HS-27A (cell line): ENCODE data around the gene EIF3F.
"Not testable (repeated sequence)": the region's sequence is repeated elsewhere in the genome, so short reads cannot be mapped to it uniquely, and the experiment has no call there.

Experiments
- DNase-seq: peaks from one replicate; pipeline ENCODE4 v3.0.0-alpha.2; 2012; ENCODE audit warnings: low read depth, missing footprints

Gene EIF3F

GRCh38 chr11:7987560-7987883 lies 385 bp downstream of the EIF3F start:
- DNase-seq, result not testable (repeated sequence)

- DNase-seq, result no peak
Observed at GRCh38 chr11:7994581-7995278, 7.6 kb downstream of the EIF3F start.

GRCh38 chr11:7999795-8000194 lies 12.7 kb downstream of the EIF3F start:
- DNase-seq, result no peak

- no peak for DNase-seq
Observed at GRCh38 chr11:8000390-8000789, 13.3 kb downstream of the EIF3F start.

GRCh38 chr11:8002676-8003075 lies 15.5 kb downstream of the EIF3F start:
- no peak for DNase-seq

- DNase-seq, result no peak
Observed at GRCh38 chr11:8003187-8003586, 16.1 kb downstream of the EIF3F start.

GRCh38 chr11:8004008-8004407 lies 16.9 kb downstream of the EIF3F start:
- no peak for DNase-seq

GRCh38 chr11:8005556-8005955 lies 18.4 kb downstream of the EIF3F start:
- DNase-seq, result no peak

- DNase-seq, result peak; percentile 59
Observed at GRCh38 chr11:8006349-8006977, 19.3 kb downstream of the EIF3F start.

GRCh38 chr11:8008212-8008611 lies 21.1 kb downstream of the EIF3F start:
- no peak for DNase-seq

- no peak for DNase-seq
Observed at GRCh38 chr11:8009856-8010255, 22.7 kb downstream of the EIF3F start.

- DNase-seq, result no peak
Observed at GRCh38 chr11:8011371-8011770, 24.2 kb downstream of the EIF3F start.

GRCh38 chr11:8011981-8012444 lies 24.9 kb downstream of the EIF3F start:
- peak; percentile 84 for DNase-seq

GRCh38 chr11:8013833-8014232 lies 26.7 kb downstream of the EIF3F start:
- DNase-seq, result no peak

- no peak for DNase-seq
Observed at GRCh38 chr11:8015753-8016239, 28.7 kb downstream of the EIF3F start.

GRCh38 chr11:8016440-8016839 lies 29.3 kb downstream of the EIF3F start:
- DNase-seq, result no peak

- DNase-seq, result no peak
Observed at GRCh38 chr11:8017071-8017470, 29.9 kb downstream of the EIF3F start.

- no peak for DNase-seq
Observed at GRCh38 chr11:8017894-8018483, 30.9 kb downstream of the EIF3F start.

GRCh38 chr11:8018484-8019313 lies 31.6 kb downstream of the EIF3F start:
- no peak for DNase-seq

GRCh38 chr11:8019314-8020243 lies 32.4 kb downstream of the EIF3F start:
- DNase-seq, result no peak

GRCh38 chr11:8020244-8020597 lies 33.1 kb downstream of the EIF3F start:
- no peak for DNase-seq
